ENCODE measurements around the gene CARMIL1.

DNA sequence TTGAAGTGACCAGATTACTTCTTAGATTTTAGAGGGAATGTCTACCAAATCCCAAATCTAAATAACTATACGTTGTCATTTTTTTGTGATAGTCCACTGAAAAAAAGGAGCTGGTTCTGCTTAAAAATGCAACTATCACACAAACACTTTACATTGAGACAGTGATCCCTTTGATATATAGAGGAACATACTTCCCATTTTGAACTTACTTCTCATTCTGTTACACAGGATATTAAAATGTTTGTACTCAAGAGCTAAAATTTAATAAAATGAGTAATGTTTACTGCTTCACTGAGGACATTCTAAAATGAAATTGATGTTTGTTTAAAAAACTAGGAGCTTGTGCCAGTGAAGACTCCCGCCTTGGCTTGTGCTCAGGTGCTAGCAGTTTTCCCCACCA, 174.1 kb downstream of the CARMIL1 start:
- TF ChIP-seq POLR2AphosphoS5 (IDR thresholded peaks at IDR 0.05): no peak
- TF ChIP-seq POLR2A (IDR thresholded peaks at IDR 0.05): no peak
- TF ChIP-seq, protein P1, sequence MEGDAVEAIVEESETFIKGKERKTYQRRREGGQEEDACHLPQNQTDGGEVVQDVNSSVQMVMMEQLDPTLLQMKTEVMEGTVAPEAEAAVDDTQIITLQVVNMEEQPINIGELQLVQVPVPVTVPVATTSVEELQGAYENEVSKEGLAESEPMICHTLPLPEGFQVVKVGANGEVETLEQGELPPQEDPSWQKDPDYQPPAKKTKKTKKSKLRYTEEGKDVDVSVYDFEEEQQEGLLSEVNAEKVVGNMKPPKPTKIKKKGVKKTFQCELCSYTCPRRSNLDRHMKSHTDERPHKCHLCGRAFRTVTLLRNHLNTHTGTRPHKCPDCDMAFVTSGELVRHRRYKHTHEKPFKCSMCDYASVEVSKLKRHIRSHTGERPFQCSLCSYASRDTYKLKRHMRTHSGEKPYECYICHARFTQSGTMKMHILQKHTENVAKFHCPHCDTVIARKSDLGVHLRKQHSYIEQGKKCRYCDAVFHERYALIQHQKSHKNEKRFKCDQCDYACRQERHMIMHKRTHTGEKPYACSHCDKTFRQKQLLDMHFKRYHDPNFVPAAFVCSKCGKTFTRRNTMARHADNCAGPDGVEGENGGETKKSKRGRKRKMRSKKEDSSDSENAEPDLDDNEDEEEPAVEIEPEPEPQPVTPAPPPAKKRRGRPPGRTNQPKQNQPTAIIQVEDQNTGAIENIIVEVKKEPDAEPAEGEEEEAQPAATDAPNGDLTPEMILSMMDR (IDR thresholded peaks at IDR 0.05): no peak
- TF ChIP-seq EP300 (IDR thresholded peaks at IDR 0.05): no peak
